GM21619 (cell line): ENCODE data around the gene SMG1.
"Not testable (repeated sequence)": the region's sequence is repeated elsewhere in the genome, so short reads cannot be mapped to it uniquely, and the experiment has no call there.

Experiments used
- ATAC-seq: cut with Tn5 transposase; IDR thresholded peaks from one replicate; pipeline ENCODE4 v1.9.1; 2021; ENCODE audit not compliant: unreplicated experiment

The SMG1 gene

DNA sequence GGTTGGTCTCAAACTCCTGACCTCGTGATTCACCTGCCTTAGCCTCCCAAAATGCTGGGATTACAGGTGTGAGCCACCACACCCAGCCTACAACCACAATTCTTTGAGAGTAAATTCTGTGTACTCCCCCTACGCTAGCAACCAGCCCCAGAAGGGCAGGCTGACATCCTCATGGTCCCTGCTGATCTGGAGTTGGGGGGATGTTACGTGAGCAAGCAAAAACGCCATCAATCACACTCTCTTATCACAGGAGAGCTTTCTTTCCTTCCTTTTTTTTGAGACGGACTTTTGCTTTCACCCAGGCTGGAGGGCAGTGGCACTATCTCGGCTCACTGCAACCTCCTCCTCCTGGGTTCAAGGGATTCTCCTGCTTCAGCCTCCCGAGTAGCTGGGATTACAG lies 154.0 kb downstream of the SMG1 start:
- ATAC-seq: not testable (repeated sequence)

DNA sequence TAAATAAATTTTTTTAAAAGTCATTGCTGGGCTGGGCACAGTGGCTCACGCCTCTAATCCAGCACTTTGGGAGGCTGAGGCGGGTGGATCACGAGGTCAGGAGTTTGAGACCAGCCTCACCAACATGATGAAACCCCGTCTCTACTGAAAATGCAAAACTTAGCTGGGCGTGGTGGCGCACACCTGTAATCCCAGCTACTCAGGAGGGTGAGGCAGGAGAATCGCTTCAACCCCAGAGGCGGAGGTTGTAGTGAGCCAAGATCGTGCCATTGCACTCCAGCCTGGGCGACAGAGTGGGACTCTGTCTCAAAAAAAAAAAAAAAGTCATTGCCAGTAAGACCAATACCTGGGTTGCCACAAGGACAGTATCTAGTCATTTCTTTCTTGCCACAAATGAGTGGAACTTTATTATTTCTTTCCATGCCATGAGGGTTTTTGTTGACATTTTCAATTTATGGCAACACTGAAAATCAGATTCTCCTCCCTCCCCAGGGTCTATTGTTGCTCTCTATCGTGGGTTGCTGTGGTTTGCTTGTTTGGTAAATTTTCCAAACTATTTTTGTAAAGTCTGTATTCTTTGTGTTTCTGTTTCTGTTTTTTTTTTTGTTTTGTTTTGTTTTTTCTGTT lies 155.8 kb downstream of the SMG1 start:
- ATAC-seq: not testable (repeated sequence)

DNA sequence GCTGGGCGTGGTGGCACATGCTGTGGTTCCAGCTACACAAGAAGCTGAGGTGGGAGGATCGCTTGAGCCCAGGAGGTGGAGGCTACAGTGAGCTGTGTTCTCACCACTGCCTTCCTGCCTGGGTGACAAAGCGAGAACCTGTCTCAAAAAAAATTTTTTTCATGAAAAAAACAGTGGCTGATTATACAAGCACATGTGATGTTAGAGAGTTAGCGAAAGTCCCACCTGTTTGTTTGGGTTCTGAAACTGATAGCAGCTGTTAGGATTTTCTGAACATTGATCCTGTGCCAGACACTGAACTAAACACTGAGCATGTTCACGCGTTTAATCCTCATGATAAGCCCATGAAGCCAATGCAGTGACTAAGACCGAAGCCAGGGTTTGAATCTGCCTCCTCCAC lies 159.0 kb downstream of the SMG1 start:
- peak; percentile 65 for ATAC-seq

DNA sequence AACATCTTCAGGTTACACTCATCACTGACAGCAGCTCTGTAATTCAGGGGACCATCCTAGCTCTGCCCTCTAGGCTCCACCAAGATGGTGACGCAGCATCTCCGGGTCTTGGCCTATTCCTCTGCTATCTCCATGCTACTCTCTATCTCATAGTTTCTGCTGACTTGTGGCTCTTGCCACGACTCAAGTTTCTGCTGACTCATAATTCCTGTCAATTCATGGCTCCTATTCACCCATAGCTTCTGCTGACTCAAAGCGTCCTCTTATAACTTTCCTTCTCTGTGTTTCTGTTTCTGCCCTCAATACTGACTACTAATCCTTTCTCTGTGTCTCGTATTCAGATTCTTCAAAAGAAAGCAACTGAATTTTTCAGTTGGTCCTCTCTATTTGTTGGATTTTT lies 163.5 kb downstream of the SMG1 start:
- peak; percentile 57 for ATAC-seq

DNA sequence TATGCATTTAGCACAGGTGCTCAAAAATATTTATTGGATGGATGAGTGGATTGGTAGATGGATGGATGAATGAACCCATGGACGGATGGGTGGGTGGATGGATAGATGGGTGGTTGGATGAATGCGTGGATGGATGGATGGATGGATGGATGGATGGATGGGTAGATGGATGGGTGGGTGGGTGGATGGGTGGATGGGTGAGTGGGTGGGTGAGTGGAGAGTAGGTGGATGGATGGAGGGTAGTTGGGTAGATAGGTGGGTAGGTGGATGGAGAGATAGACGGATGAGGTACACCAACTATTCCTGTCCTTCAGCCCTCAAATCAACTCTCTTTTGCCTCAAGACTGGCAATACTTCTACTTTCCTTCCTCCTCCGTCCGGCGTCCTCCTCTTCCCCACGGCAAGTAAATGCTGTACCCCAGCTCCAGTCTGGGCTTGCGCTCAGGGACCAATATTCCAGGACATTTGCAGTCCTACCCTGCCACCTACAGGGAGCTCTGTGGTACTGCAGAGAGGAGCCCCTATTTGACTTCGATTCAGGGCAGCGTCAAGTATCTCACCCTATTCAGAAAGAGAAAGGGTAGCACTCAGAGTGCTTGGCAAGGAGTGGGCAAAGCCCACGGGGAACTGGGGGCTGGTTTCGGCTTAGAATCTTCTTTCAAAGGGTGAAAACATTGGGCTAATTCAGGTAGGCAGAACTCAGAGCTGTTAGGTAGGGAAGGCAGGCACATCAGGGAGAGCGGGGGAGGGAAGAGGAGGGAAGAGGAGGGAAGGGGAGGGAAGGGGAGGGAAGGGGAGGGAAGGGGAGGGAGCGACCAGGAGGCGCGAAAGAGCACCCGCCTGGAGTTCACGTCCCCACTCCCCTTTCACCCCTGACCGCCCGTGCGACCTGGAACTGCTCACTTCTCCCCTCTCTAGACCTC lies 166.3 kb downstream of the SMG1 start:
- ATAC-seq: peak; percentile 55

DNA sequence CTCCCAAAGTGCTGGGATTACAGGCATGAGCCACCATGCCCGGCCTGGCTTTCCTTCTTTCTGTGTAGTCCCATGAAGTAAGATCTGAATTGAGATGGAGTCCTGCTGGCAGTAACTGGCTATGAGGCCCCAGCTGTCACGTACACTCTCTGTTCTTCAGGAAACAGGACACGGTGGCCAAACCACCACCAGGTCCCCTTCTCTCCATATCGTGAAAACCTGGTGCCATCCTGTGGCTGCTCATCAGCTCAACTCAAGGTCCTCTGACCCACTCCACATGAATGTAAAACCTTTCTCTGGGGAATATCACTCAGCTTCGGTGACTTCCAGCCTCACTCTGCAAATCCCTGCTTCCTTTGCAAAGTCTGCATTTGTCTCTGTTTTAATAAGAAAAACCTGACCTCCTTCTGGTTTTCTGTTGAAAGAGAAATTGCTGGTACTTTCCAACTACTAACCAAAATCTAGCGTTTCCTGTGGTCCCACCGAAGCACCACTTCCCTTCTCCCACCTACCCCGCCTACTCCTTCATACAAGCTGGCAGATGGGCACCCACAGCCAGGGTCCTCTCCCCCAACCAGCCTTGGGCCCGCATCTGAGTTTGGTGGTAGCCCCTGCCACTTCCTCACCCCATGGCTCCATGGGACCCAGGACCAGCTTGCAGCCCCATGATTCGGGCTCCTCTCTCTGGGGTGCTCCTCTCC lies 168.1 kb downstream of the SMG1 start:
- peak; percentile 44 for ATAC-seq

DNA sequence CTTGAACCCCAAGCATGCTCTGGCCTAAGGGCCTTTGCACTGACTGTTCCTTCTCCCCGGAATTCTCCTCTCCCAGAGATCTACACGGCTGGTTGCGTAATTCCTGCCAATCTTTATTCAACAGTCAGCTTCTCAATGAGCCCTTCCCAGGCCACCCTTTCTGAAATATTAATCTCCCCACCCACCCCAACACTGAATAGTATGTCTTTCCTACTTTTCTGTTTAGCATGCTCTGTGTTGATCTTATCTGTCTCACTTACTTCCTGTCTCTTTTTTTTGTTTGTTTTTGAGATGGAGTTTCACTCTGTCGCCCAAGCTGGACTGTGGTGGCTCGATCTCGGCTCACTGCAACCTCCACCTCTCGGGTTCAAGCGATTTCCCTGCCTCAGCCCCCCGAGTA lies 169.6 kb downstream of the SMG1 start:
- not testable (repeated sequence) for ATAC-seq
